K562 (cell line): ENCODE results near the gene CACNA1C. TPM values are rescaled to one million over a fixed set of nuclear protein-coding genes. Genes with fewer than 3 reads are reported as not detected.

Experiments used
- ATAC-seq: fragments of 200-7000 bp; cut with Tn5 transposase; 3 replicates; pipeline ENCODE4 v1.9.1; 2020; ENCODE audit warnings: moderate library complexity
- BruUV-seq: library from RNA; stranded (reverse); fragments of 400-500 nt; replicated peaks from 2 replicates; lab custom pipeline; 2021; lab: Mats Ljungman, UMichigan
- CTCF ChIA-PET: fragments of 300-600 bp; formaldehyde crosslinking; extraction: SDS; loops from one replicate; lab custom pipeline; 2021; ENCODE audit warnings: low intra/inter-chr PET ratio; lab: Yijun Ruan, JAX
- POLR2A ChIA-PET: fragments of 300-600, 350-650 bp; sonication (Branson Sonifier 250); formaldehyde crosslinking; extraction: SDS; loops from one replicate; lab custom pipeline; 2021; ENCODE audit warnings: antibody characterized with exemption, inconsistent platforms; lab: Yijun Ruan, JAX
- DNase-seq, 4 experiments: peaks; one replicate each; pipeline versions ENCODE4 v3.0.0 to v3.0.0-alpha.2; 2011 to 2018; ENCODE audit warnings: low spot score in 3 of 4, mixed read lengths in 3 of 4; ENCODE audit errors: extremely low read depth in 1 of 4
- FAIRE-seq: peaks from 2 replicates; lab custom pipeline; 2011; peaks lifted over from hg19 to GRCh38; lab: Jason Lieb, UNC
- H2AFZ ChIP-seq: 2 replicates; pipeline ENCODE4 v1.6.0; 2011; ENCODE audit warnings: low read depth, low read length, control low read depth, inconsistent platforms
- H3K27ac ChIP-seq: fragments of 200-600 bp; 3 replicates; pipeline ENCODE4 v1.8.0; 2011; ENCODE audit warnings: low read depth, mild to moderate bottlenecking, control low read depth, inconsistent platforms, low read length, moderate library complexity, mixed read lengths; ENCODE audit errors: extremely low read depth
- H3K27me3 ChIP-seq, 2 experiments: fragments of 300-600 bp in 1 of 2; 2 replicates in 1 of 2; 3 replicates in 1 of 2; pipeline versions ENCODE4 v1.6.0 to v1.8.0; 2011; ENCODE audit warnings: inconsistent platforms in 2 of 2, low read length in 2 of 2, mild to moderate bottlenecking in 1 of 2, mixed read lengths in 1 of 2, moderate library complexity in 1 of 2; ENCODE audit not compliant: control insufficient read depth in 2 of 2, insufficient read depth in 2 of 2
- H3K36me3 ChIP-seq: fragments of 300-600 bp; 3 replicates; pipeline ENCODE4 v1.8.0; 2011; ENCODE audit warnings: mild to moderate bottlenecking, low read length, inconsistent platforms; ENCODE audit not compliant: control insufficient read depth, insufficient read depth
- H3K4me1 ChIP-seq, 2 experiments: fragments of 200-600 bp in 1 of 2; replicated peaks in 1 of 2; 2 replicates in 1 of 2; 3 replicates in 1 of 2; pipeline versions ENCODE4 v1.5.1 to v1.8.0; 2011; ENCODE audit warnings: inconsistent platforms in 2 of 2, low read length in 2 of 2, mild to moderate bottlenecking in 1 of 2, mixed read lengths in 1 of 2, moderate library complexity in 1 of 2; ENCODE audit not compliant: control insufficient read depth in 2 of 2, insufficient read depth in 2 of 2
- H3K4me2 ChIP-seq: 2 replicates; pipeline ENCODE4 v1.6.1; 2011; ENCODE audit warnings: low read length, control low read depth, inconsistent platforms, mixed read lengths; ENCODE audit not compliant: insufficient read depth
- H3K4me3 ChIP-seq: fragments of 200-600 bp; sonication (generic), shearing (Covaris generic); 2 replicates; pipeline ENCODE4 v1.5.1; 2016; ENCODE audit warnings: control low read depth, inconsistent platforms
- H3K79me2 ChIP-seq: fragments of 200-600 bp; 3 replicates; pipeline ENCODE4 v1.8.0; 2011; ENCODE audit warnings: low read length, inconsistent platforms; ENCODE audit not compliant: control insufficient read depth, insufficient read depth
- H3K9ac ChIP-seq, 2 experiments: 2 replicates each; pipeline versions ENCODE4 v1.6.0 to v1.6.1; 2011; ENCODE audit warnings: low read depth in 2 of 2, low read length in 2 of 2, control low read depth in 1 of 2, inconsistent platforms in 1 of 2, mild to moderate bottlenecking in 1 of 2, mixed read lengths in 1 of 2; ENCODE audit not compliant: insufficient read depth in 1 of 2
- H3K9me1 ChIP-seq: one replicate; pipeline ENCODE4 v1.6.0; 2011; ENCODE audit warnings: inconsistent platforms, mild to moderate bottlenecking, low read length, moderate library complexity; ENCODE audit not compliant: control insufficient read depth, insufficient read depth
- H3K9me3 ChIP-seq: replicated peaks from 2 replicates; pipeline ENCODE4 v1.5.1; 2011; ENCODE audit warnings: low read depth, low read length, inconsistent platforms; ENCODE audit not compliant: control insufficient read depth, insufficient read depth
- H4K20me1 ChIP-seq: replicated peaks from 2 replicates; pipeline ENCODE4 v1.6.1; 2011; ENCODE audit warnings: low read length, inconsistent platforms, mixed read lengths; ENCODE audit not compliant: control insufficient read depth, insufficient read depth
- BHLHE40 ChIP-seq: IDR thresholded peaks from 2 replicates; pipeline ENCODE4 v1.6.1; 2011; ENCODE audit warnings: low read length, improper control_type of control experiment
- HMG20B ChIP-seq: fragments of 250-450 bp; sonication (Bioruptor Pico); IDR thresholded peaks from 2 replicates; pipeline ENCODE4 v1.5.0; 2021; ENCODE audit warnings: mild to moderate bottlenecking
- KDM4B ChIP-seq, 2 experiments: fragments of 450-650 bp in 1 of 2; sonication (generic) in 1 of 2; IDR thresholded peaks; 2 replicates each; pipeline ENCODE4 v1.6.1; 2016 to 2017; ENCODE audit warnings: borderline replicate concordance in 2 of 2, antibody characterized with exemption in 1 of 2, low read depth in 1 of 2, mild to moderate bottlenecking in 1 of 2
- MAFK ChIP-seq: IDR thresholded peaks from 2 replicates; pipeline ENCODE4 v1.6.1; 2011; ENCODE audit warnings: low read length, improper control_type of control experiment
- MAZ ChIP-seq, 2 experiments: fragments of 450-650 bp in 1 of 2; sonication (generic) in 1 of 2; formaldehyde crosslinking; IDR thresholded peaks in 1 of 2; conservative IDR thresholded peaks in 1 of 2; 2 replicates each; pipeline versions ENCODE4 v1.4.0 to v1.5.0; 2020; ENCODE audit warnings: mild to moderate bottlenecking in 1 of 2, missing genetic modification reagents in 1 of 2
- TOE1 ChIP-seq, 2 experiments: fragments of 450-650 bp in 1 of 2; sonication (generic) in 1 of 2; formaldehyde crosslinking in 1 of 2; IDR thresholded peaks; 2 replicates each; pipeline versions ENCODE4 v1.7.1 to v1.8.0; 2016 to 2022; ENCODE audit warnings: borderline replicate concordance in 2 of 2, mild to moderate bottlenecking in 2 of 2, antibody characterized with exemption in 1 of 2, inconsistent platforms in 1 of 2, low read depth in 1 of 2, missing genetic modification reagents in 1 of 2, moderate library complexity in 1 of 2
- TRIM24 ChIP-seq, 2 experiments: fragments of 450-650 bp; IDR thresholded peaks; 2 replicates each; pipeline ENCODE4 v1.6.1; 2016
- XRCC3 ChIP-seq: fragments of 450-650 bp; IDR thresholded peaks from 2 replicates; pipeline ENCODE4 v1.6.1; 2017; ENCODE audit warnings: mild to moderate bottlenecking, moderate library complexity
- ZNF146 ChIP-seq: IDR thresholded peaks from one replicate; pipeline ENCODE4 v1.6.1; 2018; ENCODE audit warnings: missing compliant biosample characterization; ENCODE audit not compliant: unreplicated experiment
- ZNF398 ChIP-seq: fragments of 250-450 bp; sonication (Bioruptor Pico); IDR thresholded peaks from 2 replicates; pipeline ENCODE4 v1.8.0; 2021; ENCODE audit warnings: moderate library complexity, mild to moderate bottlenecking, inconsistent platforms
- WGBS: fragments of 100-300 bp; shearing (Covaris generic); methylation state at CpG from one replicate; pipeline ENCODE4 v1.1.6; 2016; ENCODE audit warnings: low coverage, mixed read lengths; ENCODE audit not compliant: insufficient coverage; ENCODE audit errors: missing lambda C conversion rate; 5-methylcytosine and 5-hydroxymethylcytosine counted together
- in situ Hi-C: fragments of 300-500 bp; cut with MboI; formaldehyde crosslinking; loops from 4 replicates; pipeline ENCODE4 v1.15.0; 2018; ENCODE audit warnings: inconsistent platforms, mixed read lengths
- intact Hi-C: fragments of 100-400 bp; cut with micrococcal nuclease; formaldehyde crosslinking; loops from 2 replicates; pipeline ENCODE4 v1.14.2; 2022
- polyA plus RNA-seq, 8 experiments: library from polyadenylated mRNA; depleted of rRNA in 4 of 8; stranded (reverse) in 5 of 8; unstranded in 3 of 8; fragments of >200 nt; fragmentation: Nextera tagmentation in 2 of 8; fragmentation: Illumina TruSeq in 1 of 8; extraction: Ambion mirVana in 2 of 8; extraction: Trizol in 1 of 8; gene quantifications; 2 replicates each; pipeline versions ENCODE4 v1.2.1 to v1.2.3, GENCODE V29; 2011 to 2014; ENCODE audit warnings: inconsistent platforms in 1 of 8, missing spikeins in 1 of 8
- total RNA-seq, 7 experiments: library from RNA; depleted of rRNA in 6 of 7; stranded (reverse); fragments of >200 nt in 6 of 7; fragmentation: Illumina TruSeq in 2 of 7; extraction: Trizol in 2 of 7; gene quantifications; 2 replicates each; pipeline versions ENCODE4 v1.2.1 to v1.2.3, GENCODE V29; 2011 to 2021; ENCODE audit warnings: low replicate concordance in 1 of 7

CACNA1C gene
- total and polyA plus RNA-seq, 9 of the 15 experiments (the other 6 are each of a cell fraction or from before 2014, with no cell fraction given) = not detected

GRCh38 chr12:2504577-2504976, 451.8 kb downstream of the CACNA1C start:
- CTCF ChIA-PET = no interaction called here
- no peak overlapping the region for H3K4me2 ChIP-seq
- TF ChIP-seq MAZ (CRISPR knock-in tag; conservative IDR thresholded peaks at IDR 0.05 in 1 of 2, IDR thresholded peaks at IDR 0.05 in 1 of 2) (no peak), BHLHE40 (no peak), XRCC3 (no peak), TOE1 (IDR thresholded peaks at IDR 0.05; ENCODE audit: borderline replicate concordance) (no peak), TOE1 (CRISPR knock-in tag; IDR thresholded peaks at IDR 0.05; ENCODE audit: borderline replicate concordance, low read depth) (no peak), TRIM24 (IDR thresholded peaks at IDR 0.05) (no peak), ZNF398 (CRISPR knock-in tag) (no peak), ZNF146 (CRISPR knock-in tag) (no peak), KDM4B (IDR thresholded peaks at IDR 0.05; ENCODE audit: borderline replicate concordance in 2 of 2, low read depth in 1 of 2) (no peak), HMG20B (CRISPR knock-in tag) (no peak), MAFK (no peak)
- TF ChIP-seq, all 486 proteins: peak for 0
- WGBS = 0% methylated on average over 12 of the region's 15 CpGs
- no peak overlapping the region for H3K27ac ChIP-seq
- H3K4me1 ChIP-seq = no peaks in the 10 kb centered on the region; a peak in 1 of 5 replicates
- DNase-seq = no peak
- no peak overlapping the region for H3K9ac ChIP-seq
- no peak for ATAC-seq
- no peak overlapping the region for H2AFZ ChIP-seq
- no peak for FAIRE-seq
- H3K27me3 ChIP-seq = peaks cover 0 to 30% of the 10 kb centered on the region in 2 experiments; a peak in 3 of 5 replicates
- H4K20me1 ChIP-seq = no peaks in the 10 kb centered on the region
- POLR2A ChIA-PET = no interaction called here
- intact Hi-C loops (no loop called here), in situ Hi-C loops (no loop called here)
- H3K79me2 ChIP-seq = no peaks in the 10 kb centered on the region
- H3K36me3 ChIP-seq = no peaks in the 10 kb centered on the region
- H3K4me3 ChIP-seq = no peak overlapping the region
- H3K9me3 ChIP-seq = no peaks in the 10 kb centered on the region
- BruUV-seq = no TSS peak
- no peaks in the 10 kb centered on the region for H3K9me1 ChIP-seq
